ENCODE results near the gene FMNL1.

DNA sequence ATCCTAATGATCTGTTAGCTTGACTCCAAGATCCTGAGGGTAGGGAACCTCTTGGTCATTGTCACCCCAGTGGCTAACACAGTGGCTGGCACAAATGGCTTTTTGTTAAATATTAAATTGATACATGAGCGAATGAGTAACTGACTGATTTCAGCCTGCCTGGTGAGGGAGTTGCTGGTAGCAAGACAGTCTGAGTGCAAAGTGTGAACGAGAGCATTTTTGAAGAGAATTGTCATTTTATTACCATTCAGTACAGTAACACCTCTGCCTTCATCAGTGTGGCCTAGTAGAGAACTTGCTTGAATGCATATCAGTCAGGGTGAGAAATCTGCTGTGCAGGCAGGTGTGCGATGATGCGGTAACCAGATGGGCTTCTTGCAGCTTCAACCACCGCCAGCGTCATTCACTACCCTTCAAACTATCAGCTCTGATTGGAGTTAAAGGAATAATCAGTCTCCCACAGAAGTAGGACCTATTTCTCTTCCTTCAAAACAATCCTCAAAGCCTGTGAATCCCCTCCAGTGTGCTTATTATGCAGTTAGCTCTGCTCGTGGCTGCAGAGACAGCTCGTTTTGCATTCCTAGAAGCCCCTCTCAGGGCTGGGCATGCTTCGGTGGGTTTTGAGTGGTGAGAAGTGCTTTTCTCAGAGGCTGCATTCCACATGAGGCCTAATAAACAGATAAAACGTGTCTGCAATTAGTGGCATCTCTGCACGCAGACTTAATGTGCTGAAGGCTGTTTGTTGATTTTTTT lies 31.0 kb upstream of the FMNL1 start:
- TF ChIP-seq, protein P1, sequence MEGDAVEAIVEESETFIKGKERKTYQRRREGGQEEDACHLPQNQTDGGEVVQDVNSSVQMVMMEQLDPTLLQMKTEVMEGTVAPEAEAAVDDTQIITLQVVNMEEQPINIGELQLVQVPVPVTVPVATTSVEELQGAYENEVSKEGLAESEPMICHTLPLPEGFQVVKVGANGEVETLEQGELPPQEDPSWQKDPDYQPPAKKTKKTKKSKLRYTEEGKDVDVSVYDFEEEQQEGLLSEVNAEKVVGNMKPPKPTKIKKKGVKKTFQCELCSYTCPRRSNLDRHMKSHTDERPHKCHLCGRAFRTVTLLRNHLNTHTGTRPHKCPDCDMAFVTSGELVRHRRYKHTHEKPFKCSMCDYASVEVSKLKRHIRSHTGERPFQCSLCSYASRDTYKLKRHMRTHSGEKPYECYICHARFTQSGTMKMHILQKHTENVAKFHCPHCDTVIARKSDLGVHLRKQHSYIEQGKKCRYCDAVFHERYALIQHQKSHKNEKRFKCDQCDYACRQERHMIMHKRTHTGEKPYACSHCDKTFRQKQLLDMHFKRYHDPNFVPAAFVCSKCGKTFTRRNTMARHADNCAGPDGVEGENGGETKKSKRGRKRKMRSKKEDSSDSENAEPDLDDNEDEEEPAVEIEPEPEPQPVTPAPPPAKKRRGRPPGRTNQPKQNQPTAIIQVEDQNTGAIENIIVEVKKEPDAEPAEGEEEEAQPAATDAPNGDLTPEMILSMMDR (IDR thresholded peaks at IDR 0.05; ENCODE audit: borderline replicate concordance, extremely low read depth, low read length, poor library complexity, severe bottlenecking): no peak
- no peak for TF ChIP-seq EZH2 (IDR thresholded peaks at IDR 0.05; ENCODE audit: borderline replicate concordance, low read depth, low read length, severe bottlenecking)
